Liver (tissue), 9 donors: ENCODE results near the gene CFAP99. TPM values are rescaled to one million over a fixed set of nuclear protein-coding genes. Genes with fewer than 3 reads are reported as not detected.

Source experiments
- DNase-seq: peaks from one replicate; pipeline ENCODE4 v3.0.0-alpha.2; 2017; ENCODE audit warnings: low spot score
- H3K27ac ChIP-seq, 2 donors: one replicate each; pipeline ENCODE4 v1.7.0; 2013; ENCODE audit warnings: inconsistent platforms in 2 of 2, low read length in 2 of 2, control low read depth in 1 of 2, low read depth in 1 of 2, mild to moderate bottlenecking in 1 of 2
- H3K27me3 ChIP-seq, 4 donors: one replicate each; pipeline versions ENCODE4 v1.6.1 to v1.7.0; 2013; ENCODE audit warnings: low read length in 3 of 4, inconsistent platforms in 1 of 4, mild to moderate bottlenecking in 1 of 4, moderate library complexity in 1 of 4; ENCODE audit not compliant: control insufficient read depth in 4 of 4, insufficient read depth in 4 of 4
- H3K36me3 ChIP-seq, 4 donors: one replicate each; pipeline versions ENCODE4 v1.6.1 to v1.7.0; 2013; ENCODE audit warnings: low read length in 3 of 4, mild to moderate bottlenecking in 3 of 4, low read depth in 1 of 4, moderate library complexity in 1 of 4; ENCODE audit not compliant: control insufficient read depth in 4 of 4, insufficient read depth in 3 of 4
- H3K4me1 ChIP-seq, 4 donors: one replicate each; pipeline versions ENCODE4 v1.6.1 to v1.7.0; 2013; ENCODE audit warnings: low read length in 3 of 4, mild to moderate bottlenecking in 3 of 4, moderate library complexity in 1 of 4; ENCODE audit not compliant: control insufficient read depth in 4 of 4, insufficient read depth in 4 of 4
- H3K4me3 ChIP-seq, 3 donors: one replicate each; pipeline versions ENCODE4 v1.6.1 to v1.7.0; 2013; ENCODE audit warnings: low read length in 3 of 3, control low read depth in 1 of 3, low read depth in 1 of 3, mild to moderate bottlenecking in 1 of 3
- H3K9ac ChIP-seq, 2 donors: one replicate each; pipeline ENCODE4 v1.7.0; 2013; ENCODE audit warnings: low read length in 2 of 2, mild to moderate bottlenecking in 2 of 2, moderate library complexity in 2 of 2, control low read depth in 1 of 2, low read depth in 1 of 2
- H3K9me3 ChIP-seq, 4 donors: one replicate each; pipeline versions ENCODE4 v1.6.1 to v1.7.0; 2013; ENCODE audit warnings: low read length in 3 of 4; ENCODE audit not compliant: control insufficient read depth in 4 of 4
- ATF3 ChIP-seq: IDR thresholded peaks from 2 replicates; pipeline ENCODE4 v1.6.1; 2016; ENCODE audit warnings: antibody characterized with exemption
- CTCF ChIP-seq: fragments of 150-350 bp; IDR thresholded peaks from 2 replicates; pipeline ENCODE4 v1.5.1; 2017; ENCODE audit warnings: improper control_type of control experiment, low read depth, low read length; ENCODE audit not compliant: missing input control
- FOXA1 ChIP-seq: IDR thresholded peaks from 2 replicates; pipeline ENCODE4 v1.6.1; 2016; ENCODE audit warnings: antibody characterized with exemption
- GABPA ChIP-seq, 2 donors: IDR thresholded peaks in 1 of 2; conservative IDR thresholded peaks in 1 of 2; 2 replicates each; pipeline ENCODE4 v1.6.1; 2016; ENCODE audit warnings: antibody characterized with exemption in 2 of 2, mild to moderate bottlenecking in 1 of 2, moderate library complexity in 1 of 2
- HNF4G ChIP-seq: IDR thresholded peaks from 2 replicates; pipeline ENCODE4 v1.6.1; 2016; ENCODE audit warnings: antibody characterized with exemption
- MAX ChIP-seq: IDR thresholded peaks from 2 replicates; pipeline ENCODE4 v1.6.1; 2016; ENCODE audit warnings: antibody characterized with exemption
- NR2F2 ChIP-seq: IDR thresholded peaks from 2 replicates; pipeline ENCODE4 v1.6.1; 2016; ENCODE audit warnings: antibody characterized with exemption
- RAD21 ChIP-seq, 2 donors: IDR thresholded peaks; 2 replicates each; pipeline ENCODE4 v1.6.1; 2016; ENCODE audit warnings: antibody characterized with exemption in 2 of 2, mild to moderate bottlenecking in 2 of 2
- REST ChIP-seq: IDR thresholded peaks from 2 replicates; pipeline ENCODE4 v1.6.1; 2016; ENCODE audit warnings: antibody characterized with exemption, mild to moderate bottlenecking
- RXRA ChIP-seq, 2 donors: IDR thresholded peaks; 2 replicates each; pipeline ENCODE4 v1.6.1; 2017 to 2018; ENCODE audit warnings: antibody characterized with exemption in 2 of 2, mild to moderate bottlenecking in 1 of 2
- SP1 ChIP-seq: IDR thresholded peaks from 2 replicates; pipeline ENCODE4 v1.6.1; 2018; ENCODE audit warnings: antibody characterized with exemption, mild to moderate bottlenecking
- YY1 ChIP-seq: IDR thresholded peaks from 2 replicates; pipeline ENCODE4 v1.6.1; 2016; ENCODE audit warnings: antibody characterized with exemption, mild to moderate bottlenecking
- ZBTB33 ChIP-seq: IDR thresholded peaks from 2 replicates; pipeline ENCODE4 v1.6.1; 2016; ENCODE audit warnings: antibody characterized with exemption
- WGBS: extraction: QIAGEN DNeasy Blood & Tissue Kit; methylation state at CpG from one replicate; pipeline ENCODE4 v1.1.7; 2013; 5-methylcytosine and 5-hydroxymethylcytosine counted together
- polyA plus RNA-seq, 2 donors: library from polyadenylated mRNA; stranded (reverse) in 1 of 2; unstranded in 1 of 2; fragments of 200-250 nt in 1 of 2; fragments of >200 nt in 1 of 2; fragmentation: Nextera tagmentation in 1 of 2; extraction: Ambion mirVana in 1 of 2; gene quantifications; one replicate each; pipeline versions ENCODE4 v1.2.1 to v1.2.3, GENCODE V29; 2013 to 2015
- total RNA-seq, 2 donors: library from RNA; depleted of rRNA; stranded (reverse); fragments of >200 nt; gene quantifications; one replicate each; pipeline ENCODE4 v1.2.3, GENCODE V29; 2014
- donor health status: healthy.
- donor health status: healthy.
- donor health status: healthy.
- donor health status: healthy.
- donor health status: healthy.

Gene CFAP99
- total and polyA plus RNA-seq, 4 donors: 0.33 to 0.36 TPM; not detected in 2

- Histone ChIP-seq H3K27me3 (no peaks in the 10 kb centered on the region), H3K4me1 (no peaks in the 10 kb centered on the region), H3K9me3 (no peaks in the 10 kb centered on the region), H3K36me3 (no peaks in the 10 kb centered on the region), H3K4me3 (no peak overlapping the region), H3K9ac (no peak overlapping the region), H3K27ac (no peak overlapping the region)
- TF ChIP-seq ATF3 (no peak), RXRA (IDR thresholded peaks at IDR 0.05) (no peak), NR2F2 (no peak), FOXA1 (no peak), SP1 (no peak), MAX (no peak)
- 89% methylated on average over 10 of the region's 10 CpGs for WGBS
- no peak for DNase-seq
These were observed 43.3 kb upstream of the CFAP99 start for GRCh38 chr4:2375427-2375826.

- TF ChIP-seq GABPA (IDR thresholded peaks at IDR 0.05 in 1 of 2, conservative IDR thresholded peaks at IDR 0.05 in 1 of 2) (no peak), RAD21 (IDR thresholded peaks at IDR 0.05) (no peak), NR2F2 (no peak), HNF4G (no peak), FOXA1 (no peak), REST (no peak), YY1 (no peak), CTCF (no peak), ZBTB33 (no peak), MAX (no peak)
- H3K27ac ChIP-seq: no peak overlapping the region
- no peak for DNase-seq
- no peak overlapping the region for H3K4me3 ChIP-seq
- no peaks in the 10 kb centered on the region for H3K4me1 ChIP-seq
- WGBS: 95% methylated on average over 14 of the region's 14 CpGs
- H3K9ac ChIP-seq: no peak overlapping the region
- no peaks in the 10 kb centered on the region for H3K27me3 ChIP-seq
- H3K9me3 ChIP-seq: no peaks in the 10 kb centered on the region
- H3K36me3 ChIP-seq: no peaks in the 10 kb centered on the region
These were observed 41.5 kb upstream of the CFAP99 start for GRCh38 chr4:2377241-2377640.
